Right lung (tissue), 5 donors: ENCODE data around the gene SCAMP5. TPM values are rescaled to one million over a fixed set of nuclear protein-coding genes. Genes with fewer than 3 reads are reported as not detected.

Source experiments
- DNase-seq, 2 donors: peaks; one replicate each; pipeline ENCODE4 v3.0.0-alpha.2; 2013
- polyA plus RNA-seq, 5 donors: library from polyadenylated mRNA; unstranded; fragments of 120-200 nt; gene quantifications; one replicate each; pipeline versions ENCODE4 v1.2.1 to v1.2.3, GENCODE V29; 2013; ENCODE audit warnings: inconsistent platforms in 1 of 5, low replicate concordance in 1 of 5; ENCODE audit not compliant: insufficient read length in 5 of 5, insufficient read depth in 1 of 5

The SCAMP5 gene
- polyA plus RNA-seq, 5 donors: 11.5 to 28.0 (median 14.2) TPM

DNA sequence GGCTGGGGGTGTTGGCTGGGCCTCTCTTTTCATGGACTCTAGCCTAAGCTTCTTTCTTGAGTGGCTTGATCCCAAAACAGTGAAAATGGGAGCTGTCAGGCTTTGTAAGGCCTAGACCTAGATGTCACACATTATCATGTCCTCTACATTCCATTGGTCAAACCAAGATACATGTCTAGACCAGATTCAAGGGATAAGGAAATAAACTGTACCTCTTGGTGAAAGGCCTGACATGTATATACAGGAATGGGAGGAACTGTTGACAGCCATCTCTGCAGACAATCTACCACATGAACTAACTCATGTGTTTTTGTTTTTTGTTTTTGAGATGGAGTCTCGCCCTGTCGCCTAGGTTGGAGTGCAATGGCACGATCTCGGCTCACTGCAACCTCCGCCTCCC is 27.7 kb upstream of the SCAMP5 start:
- no peak for DNase-seq

GRCh38 chr15:74976159-74976558 is 19.2 kb upstream of the SCAMP5 start:
- no peak for DNase-seq

- DNase-seq: no peak
These were observed 17.8 kb upstream of the SCAMP5 start for GRCh38 chr15:74977599-74977998.

GRCh38 chr15:74978077-74978476 is 17.3 kb upstream of the SCAMP5 start:
- DNase-seq: no peak

GRCh38 chr15:74978503-74978902 is 16.9 kb upstream of the SCAMP5 start:
- DNase-seq: no peak

GRCh38 chr15:74982183-74982582 is 13.2 kb upstream of the SCAMP5 start:
- DNase-seq: no peak

DNA sequence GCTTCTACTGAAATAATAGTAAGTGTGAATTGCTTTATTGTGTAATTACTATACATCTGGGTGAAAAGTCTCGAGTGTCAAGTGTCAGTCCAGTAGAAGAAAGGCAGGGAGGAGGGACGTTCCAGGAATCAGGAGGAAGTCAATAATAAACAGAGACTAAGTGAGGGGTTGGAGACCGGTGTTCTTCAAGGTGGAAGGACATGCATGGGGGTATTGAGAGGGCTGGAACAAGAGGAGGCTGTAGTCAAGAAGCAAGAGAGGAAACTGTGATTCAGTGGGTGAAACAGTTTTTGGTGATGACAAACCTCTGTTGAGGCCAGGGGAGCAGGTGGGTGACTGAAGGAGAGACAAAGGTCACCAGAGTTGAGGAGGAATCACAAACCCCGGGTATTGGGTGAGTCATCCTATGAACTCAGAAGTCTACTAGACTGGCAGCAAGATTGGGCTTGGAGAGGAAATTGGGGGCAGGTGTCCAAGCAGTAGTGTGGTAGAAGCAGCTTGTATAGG is 11.6 kb upstream of the SCAMP5 start:
- DNase-seq: no peak

- no peak for DNase-seq
These were observed 7.2 kb upstream of the SCAMP5 start for GRCh38 chr15:74988007-74988800.

DNA sequence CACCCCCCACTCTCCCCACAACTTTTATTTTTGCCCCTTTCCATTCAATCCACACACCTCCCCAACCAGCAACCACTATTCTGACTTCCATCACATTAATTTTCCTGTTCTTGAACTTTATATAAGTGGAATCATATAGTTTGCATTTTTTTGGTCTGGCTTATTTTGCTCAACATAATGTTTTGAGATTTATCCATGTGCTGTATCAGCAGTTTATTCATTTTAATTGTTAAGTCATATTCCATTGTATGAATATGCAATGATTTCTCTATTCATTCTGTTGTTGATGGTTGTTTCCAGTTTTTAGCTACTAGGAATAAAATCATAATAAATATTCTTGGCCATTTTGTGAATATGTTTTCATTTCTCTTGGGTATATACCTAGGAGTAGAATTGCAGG is 5.8 kb upstream of the SCAMP5 start:
- DNase-seq: no peak

GRCh38 chr15:74992619-74993018 is 2.7 kb upstream of the SCAMP5 start:
- DNase-seq: no peak

GRCh38 chr15:74994236-74994635 is 1.1 kb upstream of the SCAMP5 start:
- no peak for DNase-seq

GRCh38 chr15:74994685-74995084 is 678 bp upstream of the SCAMP5 start:
- no peak for DNase-seq

- DNase-seq: no peak
These were observed 709 bp downstream of the SCAMP5 start for GRCh38 chr15:74995779-74996765.

- no peak for DNase-seq
These were observed 1.8 kb downstream of the SCAMP5 start for GRCh38 chr15:74997141-74997540.

GRCh38 chr15:74997543-74997942 is 2.2 kb downstream of the SCAMP5 start:
- no peak for DNase-seq

GRCh38 chr15:75001310-75001709 is 5.9 kb downstream of the SCAMP5 start:
- DNase-seq: no peak

DNA sequence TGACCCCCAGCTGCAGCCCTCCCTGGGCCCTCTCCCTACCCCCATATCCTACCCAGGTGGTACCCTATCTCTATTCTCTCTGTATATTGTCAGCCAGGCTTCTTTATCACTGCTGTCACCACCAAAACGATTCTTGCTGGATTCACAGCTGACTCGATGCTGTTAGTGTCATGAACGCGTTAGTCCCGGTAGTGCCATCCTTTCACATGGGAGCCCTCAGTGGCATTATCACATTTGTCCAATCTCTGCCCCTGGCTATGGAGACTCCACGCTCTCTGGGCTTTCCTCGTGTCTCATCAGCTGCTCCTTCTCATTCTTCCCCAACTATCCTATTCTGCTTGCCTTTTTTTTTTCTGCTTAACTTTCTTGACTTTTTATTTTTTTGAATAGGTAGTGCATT is 7.0 kb downstream of the SCAMP5 start:
- no peak for DNase-seq

- DNase-seq: no peak
These were observed 11.9 kb downstream of the SCAMP5 start for GRCh38 chr15:75007216-75007615.

- no peak for DNase-seq
These were observed 12.9 kb downstream of the SCAMP5 start for GRCh38 chr15:75008221-75008625.

DNA sequence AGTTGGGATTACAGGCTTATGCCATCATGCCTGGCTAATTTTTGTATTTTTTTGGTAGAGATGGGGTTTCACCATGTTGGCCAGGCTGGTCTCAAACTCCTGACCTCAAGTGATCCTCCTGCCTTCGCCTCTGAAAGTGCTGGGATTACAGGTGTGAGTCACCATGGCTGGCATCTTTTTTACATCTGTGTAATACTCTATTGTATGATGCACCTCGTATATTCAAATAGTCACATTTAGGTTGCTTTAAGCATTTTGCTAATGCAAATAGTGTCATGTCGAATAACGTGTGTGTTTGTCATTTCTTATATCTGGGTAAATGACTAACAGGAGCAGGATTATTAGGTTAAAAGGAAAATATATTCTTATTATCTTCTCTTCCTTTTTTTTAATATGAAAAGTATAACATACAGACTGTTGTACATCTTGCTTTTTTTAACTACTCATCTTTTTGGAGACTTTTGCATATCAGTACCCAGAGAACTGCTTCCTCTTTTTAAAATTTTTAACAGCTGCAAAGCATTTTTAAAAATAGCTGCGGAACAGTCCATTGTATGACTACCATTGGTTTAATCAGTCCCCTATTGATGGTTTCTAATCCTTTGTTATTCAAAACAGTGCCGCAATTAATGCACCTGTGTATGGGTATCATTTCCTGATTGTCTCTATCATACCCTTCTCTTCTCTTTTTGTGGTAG is 13.4 kb downstream of the SCAMP5 start:
- DNase-seq: no peak

DNA sequence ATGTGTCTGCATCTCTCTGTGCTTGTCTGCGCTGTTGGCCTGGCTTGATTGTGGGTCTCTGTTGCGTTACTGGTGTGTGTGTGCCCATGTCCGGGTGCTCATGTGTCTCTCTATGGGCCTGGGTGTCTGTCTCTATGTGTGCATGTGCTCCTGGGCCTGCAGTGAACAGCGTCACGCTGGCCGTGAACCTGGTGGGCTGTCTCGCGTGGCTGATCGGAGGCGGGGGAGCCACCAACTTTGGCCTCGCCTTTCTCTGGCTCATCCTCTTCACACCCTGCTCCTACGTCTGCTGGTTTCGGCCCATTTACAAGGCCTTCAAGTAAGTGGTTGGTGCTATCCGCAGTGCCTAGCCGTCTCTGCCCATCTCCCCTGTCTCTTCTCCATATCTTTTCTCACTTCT is 21.1 kb downstream of the SCAMP5 start:
- no peak for DNase-seq

GRCh38 chr15:75019916-75020315 is 24.6 kb downstream of the SCAMP5 start:
- DNase-seq: no peak
